GM12878 (cell line): ENCODE data around the gene DIABLO. TPM values are rescaled to one million over a fixed set of nuclear protein-coding genes. Genes with fewer than 3 reads are reported as not detected.
"Not testable (repeated sequence)": the region's sequence is repeated elsewhere in the genome, so short reads cannot be mapped to it uniquely, and the experiment has no call there.

Experiments
- ATAC-seq: fragments of 200-7000 bp; cut with Tn5 transposase; 3 replicates; pipeline ENCODE4 v1.9.1; 2020; ENCODE audit warnings: mild to moderate bottlenecking, moderate library complexity
- BruUV-seq: library from RNA; stranded (reverse); fragments of 400-500 nt; replicated peaks from 2 replicates; lab custom pipeline; 2021; lab: Mats Ljungman, UMichigan
- CTCF ChIA-PET: fragments of 300-600 bp; sonication (Branson Sonifier 250); formaldehyde crosslinking; extraction: SDS; loops from one replicate; lab custom pipeline; 2021; ENCODE audit warnings: inconsistent platforms; lab: Yijun Ruan, JAX
- POLR2A ChIA-PET: fragments of 350-600 bp; formaldehyde crosslinking; extraction: SDS; loops from one replicate; lab custom pipeline; 2021; ENCODE audit warnings: inconsistent platforms; lab: Charles Lee
- RAD21 ChIA-PET: fragments of 300-600 bp; sonication (Branson Sonifier 250); formaldehyde crosslinking; loops from one replicate; lab custom pipeline; 2023; ENCODE audit warnings: antibody characterized with exemption; ENCODE audit not compliant: unreplicated experiment; lab: Charles Lee
- SMC1A ChIA-PET: fragments of 300-600 bp; sonication (Branson Sonifier 250); formaldehyde crosslinking; loops from one replicate; lab custom pipeline; 2023; ENCODE audit not compliant: unreplicated experiment, uncharacterized antibody; lab: Charles Lee
- DNase-seq: peaks from one replicate; pipeline ENCODE4 v3.0.0-alpha.2; 2011; ENCODE audit warnings: low read depth, low spot score
- FAIRE-seq: peaks from 3 replicates; lab custom pipeline; 2011; peaks lifted over from hg19 to GRCh38; lab: Jason Lieb, UNC
- H2AFZ ChIP-seq: 2 replicates; pipeline ENCODE4 v1.6.0; 2011; ENCODE audit warnings: low read depth, low read length, control low read depth; ENCODE audit not compliant: control insufficient read depth
- H3K27ac ChIP-seq: 2 replicates; pipeline ENCODE4 v1.5.1; 2011; ENCODE audit warnings: control low read depth; ENCODE audit not compliant: control insufficient read depth, insufficient read depth
- H3K27me3 ChIP-seq, 2 experiments: replicated peaks in 1 of 2; 2 replicates each; pipeline versions ENCODE4 v1.6.0 to v1.6.1; 2011; ENCODE audit warnings: low read length in 1 of 2; ENCODE audit not compliant: control insufficient read depth in 2 of 2, insufficient read depth in 2 of 2
- H3K36me3 ChIP-seq, 2 experiments: 2 replicates each; pipeline ENCODE4 v1.5.1; 2011; ENCODE audit warnings: low read length in 1 of 2; ENCODE audit not compliant: control insufficient read depth in 2 of 2, insufficient read depth in 2 of 2
- H3K4me1 ChIP-seq: 2 replicates; pipeline ENCODE4 v1.6.1; 2011; ENCODE audit warnings: mild to moderate bottlenecking, low read length, moderate library complexity, mixed read lengths; ENCODE audit not compliant: control insufficient read depth, insufficient read depth
- H3K4me2 ChIP-seq: 2 replicates; pipeline ENCODE4 v1.6.0; 2011; ENCODE audit warnings: control low read depth; ENCODE audit not compliant: control insufficient read depth, insufficient read depth
- H3K4me3 ChIP-seq: fragments of 200-600 bp; sonication (generic); 2 replicates; pipeline ENCODE4 v1.5.1; 2016
- H3K79me2 ChIP-seq: 2 replicates; pipeline ENCODE4 v1.6.0; 2011; ENCODE audit warnings: low read length; ENCODE audit not compliant: control insufficient read depth, insufficient read depth
- H3K9ac ChIP-seq: 2 replicates; pipeline ENCODE4 v1.8.0; 2011; ENCODE audit warnings: low read length, control low read depth, mixed read lengths; ENCODE audit not compliant: control insufficient read depth, insufficient read depth
- H3K9me3 ChIP-seq: replicated peaks from 3 replicates; pipeline ENCODE4 v1.5.1; 2011; ENCODE audit warnings: mild to moderate bottlenecking, low read length; ENCODE audit not compliant: control insufficient read depth, insufficient read depth
- H4K20me1 ChIP-seq: 2 replicates; pipeline ENCODE4 v1.6.0; 2011; ENCODE audit not compliant: control insufficient read depth, insufficient read depth
- GATAD2B ChIP-seq: fragments of 450-650 bp; conservative IDR thresholded peaks from 2 replicates; pipeline ENCODE4 v1.6.1; 2017; ENCODE audit warnings: low read depth, mild to moderate bottlenecking, moderate library complexity
- JUND ChIP-seq: IDR thresholded peaks from 2 replicates; pipeline ENCODE4 v1.6.1; 2012; ENCODE audit warnings: low read depth, mild to moderate bottlenecking, low read length, improper control_type of control experiment, moderate library complexity
- MEF2B ChIP-seq: fragments of 450-650 bp; IDR thresholded peaks from 2 replicates; pipeline ENCODE4 v1.6.1; 2018; ENCODE audit warnings: mild to moderate bottlenecking, moderate library complexity; ENCODE audit not compliant: partially characterized antibody, poor library complexity, severe bottlenecking
- MYC ChIP-seq: IDR thresholded peaks from 2 replicates; pipeline ENCODE4 v1.6.1; 2011; ENCODE audit warnings: mild to moderate bottlenecking, low read length, moderate library complexity, inconsistent platforms; ENCODE audit not compliant: insufficient read depth, insufficient replicate concordance, insufficient read length, severe bottlenecking
- SIN3A ChIP-seq: IDR thresholded peaks from 2 replicates; pipeline ENCODE4 v1.6.1; 2012; ENCODE audit warnings: low read depth, low read length, improper control_type of control experiment
- ZNF217 ChIP-seq: fragments of 450-650 bp; IDR thresholded peaks from 2 replicates; pipeline ENCODE4 v1.6.1; 2017; ENCODE audit warnings: antibody characterized with exemption, mild to moderate bottlenecking
- WGBS: methylation state at CpG from one replicate; pipeline ENCODE4 v1.1.6; 2016; ENCODE audit warnings: low lambda C conversion rate; ENCODE audit not compliant: insufficient replicate concordance, insufficient coverage; ENCODE audit errors: missing lambda C conversion rate; 5-methylcytosine and 5-hydroxymethylcytosine counted together
- in situ Hi-C: fragments of 300-500 bp; cut with MboI; formaldehyde crosslinking; loops from 9 replicates; pipeline ENCODE4 v1.14.3; 2018; ENCODE audit warnings: mixed read lengths
- intact Hi-C: fragments of 100-400 bp; cut with micrococcal nuclease; formaldehyde crosslinking; loops from one replicate; pipeline ENCODE4 v1.14.2; 2022; ENCODE audit not compliant: unreplicated experiment
- polyA plus RNA-seq, 11 experiments: library from polyadenylated mRNA; depleted of rRNA in 4 of 11; unstranded in 6 of 11; stranded (reverse) in 5 of 11; fragments of >200 nt; fragmentation: Nextera tagmentation in 4 of 11; fragmentation: Illumina TruSeq in 1 of 11; extraction: Ambion mirVana in 4 of 11; extraction: Trizol in 1 of 11; gene quantifications; 1 replicate in 1 of 11; 2 replicates in 10 of 11; pipeline versions ENCODE4 v1.2.1 to v1.2.3, GENCODE V29; 2011 to 2016; ENCODE audit warnings: inconsistent platforms in 2 of 11, missing spikeins in 2 of 11, low read depth in 1 of 11
- total RNA-seq, 4 experiments: library from RNA; depleted of rRNA in 3 of 4; stranded (reverse); fragments of >200 nt in 3 of 4; fragmentation: Illumina TruSeq in 1 of 4; extraction: Trizol in 1 of 4; gene quantifications; 2 replicates each; pipeline versions ENCODE4 v1.2.1 to v1.2.3, GENCODE V29; 2013 to 2021
- TF ChIP-seq, protein P1 (sequence below): fragments of 150-350 bp; IDR thresholded peaks from 2 replicates; pipeline ENCODE4 v1.6.1; 2016; ENCODE audit warnings: low read depth, low read length
- TF ChIP-seq, protein P2 (sequence below): fragments of 450-650 bp; formaldehyde crosslinking; IDR thresholded peaks from 2 replicates; pipeline ENCODE4 v1.4.0; 2020; ENCODE audit warnings: mild to moderate bottlenecking, moderate library complexity

The DIABLO gene
- total and polyA plus RNA-seq, 10 of the 15 experiments (the other 5 are each of a cell fraction or from before 2014, with no cell fraction given), result 18.3 to 69.9 (median 46.2) TPM

DNA sequence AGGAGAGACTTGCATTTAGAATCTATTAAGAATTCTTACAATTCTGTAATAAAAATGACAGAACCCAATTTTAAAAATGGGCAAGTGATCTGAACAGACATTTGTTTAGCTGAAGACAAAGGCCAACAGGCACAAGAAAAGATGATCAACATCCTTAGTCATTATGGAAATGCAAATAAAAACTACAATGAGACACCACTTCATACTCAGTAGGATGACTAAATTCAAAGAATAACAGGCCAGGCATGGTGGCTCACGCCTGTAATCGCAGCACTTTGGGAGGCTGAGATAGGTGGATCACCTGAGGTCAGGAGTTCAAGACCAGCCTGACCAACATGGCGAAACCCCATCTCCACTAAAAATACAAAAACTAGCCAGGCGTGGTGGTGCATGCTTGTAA is 32.6 kb upstream of the DIABLO start:
- ATAC-seq, POLR2A ChIA-PET: not testable (repeated sequence)

DNA sequence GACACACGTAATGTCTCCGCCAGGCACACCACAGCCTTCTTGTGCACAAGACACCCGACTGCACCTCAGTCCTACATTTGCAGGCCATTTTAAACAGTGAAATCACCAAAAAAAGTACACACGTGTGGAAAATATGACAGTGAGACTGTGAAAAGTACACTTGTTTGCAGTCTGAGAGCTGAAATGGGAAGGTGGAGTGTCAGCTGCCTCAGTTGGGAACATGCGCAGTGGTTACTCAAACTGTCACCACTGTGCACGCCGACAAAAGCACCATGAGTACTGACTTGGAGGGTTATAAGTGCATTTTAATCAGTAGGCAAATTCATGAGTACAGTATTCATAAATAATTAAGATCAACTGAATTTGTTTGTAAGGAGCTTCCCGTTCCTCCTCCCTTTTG is 24.7 kb upstream of the DIABLO start:
- Histone ChIP-seq H2AFZ (no peak overlapping the region), H3K27ac (no peak overlapping the region), H3K9me3 (no peaks in the 10 kb centered on the region), H3K4me1 (peaks cover under 1% of the 10 kb centered on the region), H3K4me3 (no peak overlapping the region), H3K36me3 (no peaks in the 10 kb centered on the region; a peak in 2 of 4 replicates), H3K9ac (no peak overlapping the region), H3K79me2 (no peaks in the 10 kb centered on the region), H4K20me1 (no peaks in the 10 kb centered on the region), H3K27me3 (no peaks in the 10 kb centered on the region), H3K4me2 (no peak overlapping the region)
- DNase-seq (no peak), ATAC-seq (no peak), FAIRE-seq (no peak)
- SMC1A ChIA-PET, result no interaction called here
- intact Hi-C loops (no loop called here), in situ Hi-C loops (no loop called here)
- no TSS peak for BruUV-seq
- RAD21 ChIA-PET, result no interaction called here
- CTCF ChIA-PET, result no interaction called here
- POLR2A ChIA-PET, result no interaction called here
- 100% methylated on average over 8 of the region's 8 CpGs for WGBS
- TF ChIP-seq MEF2B (no peak), MYC (no peak), SIN3A (no peak), GATAD2B (no peak), JUND (no peak), ZNF217 (no peak)
- TF ChIP-seq, protein P1, sequence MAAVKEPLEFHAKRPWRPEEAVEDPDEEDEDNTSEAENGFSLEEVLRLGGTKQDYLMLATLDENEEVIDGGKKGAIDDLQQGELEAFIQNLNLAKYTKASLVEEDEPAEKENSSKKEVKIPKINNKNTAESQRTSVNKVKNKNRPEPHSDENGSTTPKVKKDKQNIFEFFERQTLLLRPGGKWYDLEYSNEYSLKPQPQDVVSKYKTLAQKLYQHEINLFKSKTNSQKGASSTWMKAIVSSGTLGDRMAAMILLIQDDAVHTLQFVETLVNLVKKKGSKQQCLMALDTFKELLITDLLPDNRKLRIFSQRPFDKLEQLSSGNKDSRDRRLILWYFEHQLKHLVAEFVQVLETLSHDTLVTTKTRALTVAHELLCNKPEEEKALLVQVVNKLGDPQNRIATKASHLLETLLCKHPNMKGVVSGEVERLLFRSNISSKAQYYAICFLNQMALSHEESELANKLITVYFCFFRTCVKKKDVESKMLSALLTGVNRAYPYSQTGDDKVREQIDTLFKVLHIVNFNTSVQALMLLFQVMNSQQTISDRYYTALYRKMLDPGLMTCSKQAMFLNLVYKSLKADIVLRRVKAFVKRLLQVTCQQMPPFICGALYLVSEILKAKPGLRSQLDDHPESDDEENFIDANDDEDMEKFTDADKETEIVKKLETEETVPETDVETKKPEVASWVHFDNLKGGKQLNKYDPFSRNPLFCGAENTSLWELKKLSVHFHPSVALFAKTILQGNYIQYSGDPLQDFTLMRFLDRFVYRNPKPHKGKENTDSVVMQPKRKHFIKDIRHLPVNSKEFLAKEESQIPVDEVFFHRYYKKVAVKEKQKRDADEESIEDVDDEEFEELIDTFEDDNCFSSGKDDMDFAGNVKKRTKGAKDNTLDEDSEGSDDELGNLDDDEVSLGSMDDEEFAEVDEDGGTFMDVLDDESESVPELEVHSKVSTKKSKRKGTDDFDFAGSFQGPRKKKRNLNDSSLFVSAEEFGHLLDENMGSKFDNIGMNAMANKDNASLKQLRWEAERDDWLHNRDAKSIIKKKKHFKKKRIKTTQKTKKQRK, result no peak
- TF ChIP-seq, protein P2, sequence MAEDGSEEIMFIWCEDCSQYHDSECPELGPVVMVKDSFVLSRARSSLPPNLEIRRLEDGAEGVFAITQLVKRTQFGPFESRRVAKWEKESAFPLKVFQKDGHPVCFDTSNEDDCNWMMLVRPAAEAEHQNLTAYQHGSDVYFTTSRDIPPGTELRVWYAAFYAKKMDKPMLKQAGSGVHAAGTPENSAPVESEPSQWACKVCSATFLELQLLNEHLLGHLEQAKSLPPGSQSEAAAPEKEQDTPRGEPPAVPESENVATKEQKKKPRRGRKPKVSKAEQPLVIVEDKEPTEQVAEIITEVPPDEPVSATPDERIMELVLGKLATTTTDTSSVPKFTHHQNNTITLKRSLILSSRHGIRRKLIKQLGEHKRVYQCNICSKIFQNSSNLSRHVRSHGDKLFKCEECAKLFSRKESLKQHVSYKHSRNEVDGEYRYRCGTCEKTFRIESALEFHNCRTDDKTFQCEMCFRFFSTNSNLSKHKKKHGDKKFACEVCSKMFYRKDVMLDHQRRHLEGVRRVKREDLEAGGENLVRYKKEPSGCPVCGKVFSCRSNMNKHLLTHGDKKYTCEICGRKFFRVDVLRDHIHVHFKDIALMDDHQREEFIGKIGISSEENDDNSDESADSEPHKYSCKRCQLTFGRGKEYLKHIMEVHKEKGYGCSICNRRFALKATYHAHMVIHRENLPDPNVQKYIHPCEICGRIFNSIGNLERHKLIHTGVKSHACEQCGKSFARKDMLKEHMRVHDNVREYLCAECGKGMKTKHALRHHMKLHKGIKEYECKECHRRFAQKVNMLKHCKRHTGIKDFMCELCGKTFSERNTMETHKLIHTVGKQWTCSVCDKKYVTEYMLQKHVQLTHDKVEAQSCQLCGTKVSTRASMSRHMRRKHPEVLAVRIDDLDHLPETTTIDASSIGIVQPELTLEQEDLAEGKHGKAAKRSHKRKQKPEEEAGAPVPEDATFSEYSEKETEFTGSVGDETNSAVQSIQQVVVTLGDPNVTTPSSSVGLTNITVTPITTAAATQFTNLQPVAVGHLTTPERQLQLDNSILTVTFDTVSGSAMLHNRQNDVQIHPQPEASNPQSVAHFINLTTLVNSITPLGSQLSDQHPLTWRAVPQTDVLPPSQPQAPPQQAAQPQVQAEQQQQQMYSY (CRISPR knock-in tag), result no peak

More for the DNA sequence above, 32.6 kb upstream of the DIABLO start:
- FAIRE-seq, in situ Hi-C loops, H2AFZ ChIP-seq, BruUV-seq, SMC1A ChIA-PET, intact Hi-C loops, H3K27me3 ChIP-seq, DNase-seq, RAD21 ChIA-PET, H3K79me2 ChIP-seq, H3K27ac ChIP-seq, H3K9ac ChIP-seq, H3K4me3 ChIP-seq, H3K9me3 ChIP-seq, H3K4me1 ChIP-seq, H4K20me1 ChIP-seq, H3K4me2 ChIP-seq: not testable (repeated sequence)
- H3K36me3 ChIP-seq, result peaks cover 0 to 12% of the 10 kb centered on the region in 2 experiments; a peak in 1 of 4 replicates
- CTCF ChIA-PET, result interaction anchor here (1.7 kb wide), 1 partner anchor 78 kb away, joined by 5 read pairs; no protein-coding TSS in a partner anchor
- 97% methylated on average over 4 of the region's 4 CpGs for WGBS
